Sigmoid colon (tissue), 4 donors: ENCODE measurements around the gene RAP1B.
"Not testable (repeated sequence)": the region's sequence is repeated elsewhere in the genome, so short reads cannot be mapped to it uniquely, and the experiment has no call there.

ENCODE experiments used
- CTCF ChIP-seq, 4 experiments: fragments of 450-650 bp in 3 of 4; fragments of 200-600 bp in 1 of 4; IDR thresholded peaks; one replicate each; pipeline ENCODE4 v1.5.1; 2016 to 2019; ENCODE audit warnings: antibody characterized with exemption in 4 of 4, mild to moderate bottlenecking in 3 of 4, moderate library complexity in 2 of 4
- EP300 ChIP-seq, 4 donors: sonication (generic); formaldehyde crosslinking; IDR thresholded peaks; one replicate each; pipeline ENCODE4 v1.6.1; 2017; ENCODE audit warnings: antibody characterized with exemption in 4 of 4
- POLR2A ChIP-seq, 2 donors: fragments of 450-650 bp; IDR thresholded peaks; one replicate each; pipeline ENCODE4 v1.6.1; 2016; ENCODE audit warnings: antibody characterized with exemption in 2 of 2, mild to moderate bottlenecking in 2 of 2, moderate library complexity in 2 of 2
- POLR2AphosphoS5 ChIP-seq, 4 donors: sonication (generic); formaldehyde crosslinking; IDR thresholded peaks; one replicate each; pipeline ENCODE4 v1.6.1; 2017; ENCODE audit warnings: antibody characterized with exemption in 4 of 4

DNA sequence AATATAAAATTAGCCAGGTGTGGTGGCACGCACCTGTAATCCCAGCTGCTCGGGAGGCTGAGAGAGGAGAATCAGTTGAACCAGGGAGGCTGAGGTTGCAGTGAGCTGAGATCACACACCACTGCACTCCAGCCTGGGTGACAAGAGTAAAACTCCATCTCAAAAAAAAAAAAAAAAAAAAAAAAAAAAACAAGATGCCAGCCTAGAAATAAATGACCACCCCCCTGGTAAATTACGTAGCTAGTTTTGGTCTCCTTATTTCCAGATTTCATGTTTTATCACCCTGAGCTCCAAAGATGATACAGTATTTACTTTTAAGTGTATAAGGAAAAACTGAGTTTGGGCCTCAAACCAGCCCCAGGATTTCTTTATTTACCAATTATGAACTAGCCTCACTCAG, 26.7 kb downstream of the RAP1B start:
- not testable (repeated sequence) for TF ChIP-seq POLR2A, CTCF, POLR2AphosphoS5, EP300 (IDR thresholded peaks at IDR 0.05)
